ENCODE measurements around the gene CATSPERD. TPM values are rescaled to one million over a fixed set of nuclear protein-coding genes. Genes with fewer than 3 reads are reported as not detected.

CATSPERD gene
- total and polyA plus RNA-seq, 9 of the 15 experiments (the other 6 are each of a cell fraction or from before 2014, with no cell fraction given), result not detected

DNA sequence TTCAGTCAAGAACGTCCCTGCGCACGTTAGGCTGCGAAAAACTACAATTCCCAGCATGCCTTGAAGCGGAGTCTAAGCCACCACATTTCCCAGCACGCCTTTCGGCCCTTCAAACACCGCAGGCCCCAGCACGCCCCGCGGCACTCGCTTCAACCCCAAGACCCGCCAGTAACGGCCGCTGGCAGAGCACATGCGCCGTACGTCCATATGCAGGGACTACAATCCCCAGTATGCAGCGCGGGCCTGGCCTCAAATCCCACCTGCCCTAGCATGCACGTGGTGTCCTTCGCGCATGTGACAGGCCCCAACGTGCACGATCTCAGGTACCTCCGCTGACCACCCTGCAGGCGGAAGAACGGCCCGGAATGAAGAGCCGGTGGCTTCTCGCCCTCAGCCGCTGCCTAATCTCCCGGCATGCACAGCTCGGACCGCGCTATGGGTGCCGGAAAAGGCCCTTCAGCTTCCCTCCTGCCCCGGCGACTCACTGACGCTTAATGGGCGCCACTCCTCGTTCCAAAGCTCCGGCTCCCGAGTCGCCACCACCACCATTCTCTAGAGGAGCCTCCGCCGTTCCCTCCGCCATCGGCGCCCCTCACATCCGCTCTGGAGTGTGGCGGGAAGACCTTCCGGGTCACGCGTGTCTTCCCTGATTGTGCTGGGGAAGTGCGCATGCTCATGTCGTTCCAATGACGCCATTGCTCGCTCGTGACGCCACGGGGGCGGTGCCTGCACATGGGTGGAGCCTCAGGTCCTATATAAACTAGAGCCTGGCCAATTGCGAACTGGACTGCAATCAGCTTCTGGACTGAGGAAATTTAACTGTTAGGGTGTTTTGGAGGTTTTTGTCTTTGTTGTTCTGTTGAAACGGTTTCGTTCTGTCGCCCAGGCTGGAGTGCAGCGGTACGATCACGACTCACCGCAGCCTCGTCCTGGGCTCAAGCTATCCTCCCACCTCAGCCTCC, 70.4 kb downstream of the CATSPERD start, which contains the start of gene DUS3L (continued):
- TF ChIP-seq CHD4 (IDR thresholded peaks at IDR 0.05; ENCODE audit: insufficient read depth, insufficient replicate concordance, low read depth, low read length, poor library complexity, severe bottlenecking) (no peak), ZNF143 (CRISPR knock-in tag; IDR thresholded peaks at IDR 0.05) (peak; percentile 98), ZNF766 (CRISPR knock-in tag; conservative IDR thresholded peaks at IDR 0.05) (peak; percentile 82), FOXJ2 (tag; IDR thresholded peaks at IDR 0.05) (peak; percentile 82), BCL6 (CRISPR knock-in tag; IDR thresholded peaks at IDR 0.05) (no peak), ZSCAN29 (IDR thresholded peaks at IDR 0.05) (no peak), NR2F6 (CRISPR knock-in tag; IDR thresholded peaks at IDR 0.05) (0 out of 2 replicates have a peak, but pooled peaks have one; percentile 27), SMARCE1 (IDR thresholded peaks at IDR 0.05) (no peak), KLF16 (IDR thresholded peaks at IDR 0.05) (no peak), ZNF263 (CRISPR knock-in tag; IDR thresholded peaks at IDR 0.05; ENCODE audit: borderline replicate concordance) (peak; percentile 35; the same call in 1 of the 2 replicates), RBFOX2 (IDR thresholded peaks at IDR 0.05; ENCODE audit: low read depth, low read length) (peak; percentile 98), ZNF311 (CRISPR knock-in tag; IDR thresholded peaks at IDR 0.05) (no peak), ZNF589 (CRISPR knock-in tag; IDR thresholded peaks at IDR 0.05; ENCODE audit: low read depth) (0 out of 2 replicates have a peak, but pooled peaks have one; percentile 25), ILK (tag; IDR thresholded peaks at IDR 0.05; ENCODE audit: borderline replicate concordance, low read depth) (no peak), ATF1 (CRISPR knock-in tag; IDR thresholded peaks at IDR 0.05) (0 out of 2 replicates have a peak, but pooled peaks have one; percentile 54), ATF1 (tag; IDR thresholded peaks at IDR 0.05) (peak; percentile 98), THRAP3 (IDR thresholded peaks at IDR 0.05; ENCODE audit: borderline replicate concordance) (no peak), ARID1B (IDR thresholded peaks at IDR 0.05) (no peak; the same call in 1 of the 2 replicates)
- TF ChIP-seq, protein P1, sequence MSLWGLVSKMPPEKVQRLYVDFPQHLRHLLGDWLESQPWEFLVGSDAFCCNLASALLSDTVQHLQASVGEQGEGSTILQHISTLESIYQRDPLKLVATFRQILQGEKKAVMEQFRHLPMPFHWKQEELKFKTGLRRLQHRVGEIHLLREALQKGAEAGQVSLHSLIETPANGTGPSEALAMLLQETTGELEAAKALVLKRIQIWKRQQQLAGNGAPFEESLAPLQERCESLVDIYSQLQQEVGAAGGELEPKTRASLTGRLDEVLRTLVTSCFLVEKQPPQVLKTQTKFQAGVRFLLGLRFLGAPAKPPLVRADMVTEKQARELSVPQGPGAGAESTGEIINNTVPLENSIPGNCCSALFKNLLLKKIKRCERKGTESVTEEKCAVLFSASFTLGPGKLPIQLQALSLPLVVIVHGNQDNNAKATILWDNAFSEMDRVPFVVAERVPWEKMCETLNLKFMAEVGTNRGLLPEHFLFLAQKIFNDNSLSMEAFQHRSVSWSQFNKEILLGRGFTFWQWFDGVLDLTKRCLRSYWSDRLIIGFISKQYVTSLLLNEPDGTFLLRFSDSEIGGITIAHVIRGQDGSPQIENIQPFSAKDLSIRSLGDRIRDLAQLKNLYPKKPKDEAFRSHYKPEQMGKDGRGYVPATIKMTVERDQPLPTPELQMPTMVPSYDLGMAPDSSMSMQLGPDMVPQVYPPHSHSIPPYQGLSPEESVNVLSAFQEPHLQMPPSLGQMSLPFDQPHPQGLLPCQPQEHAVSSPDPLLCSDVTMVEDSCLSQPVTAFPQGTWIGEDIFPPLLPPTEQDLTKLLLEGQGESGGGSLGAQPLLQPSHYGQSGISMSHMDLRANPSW (CRISPR knock-in tag; IDR thresholded peaks at IDR 0.05), result peak; percentile 95; the same call in 1 of the 2 replicates
- TF ChIP-seq, protein P2, sequence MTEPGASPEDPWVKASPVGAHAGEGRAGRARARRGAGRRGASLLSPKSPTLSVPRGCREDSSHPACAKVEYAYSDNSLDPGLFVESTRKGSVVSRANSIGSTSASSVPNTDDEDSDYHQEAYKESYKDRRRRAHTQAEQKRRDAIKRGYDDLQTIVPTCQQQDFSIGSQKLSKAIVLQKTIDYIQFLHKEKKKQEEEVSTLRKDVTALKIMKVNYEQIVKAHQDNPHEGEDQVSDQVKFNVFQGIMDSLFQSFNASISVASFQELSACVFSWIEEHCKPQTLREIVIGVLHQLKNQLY (CRISPR knock-in tag; conservative IDR thresholded peaks at IDR 0.05), result peak in 1 of 2 experiments; percentile 90; a peak in 2 of 4 replicates
- TF ChIP-seq, protein P3, sequence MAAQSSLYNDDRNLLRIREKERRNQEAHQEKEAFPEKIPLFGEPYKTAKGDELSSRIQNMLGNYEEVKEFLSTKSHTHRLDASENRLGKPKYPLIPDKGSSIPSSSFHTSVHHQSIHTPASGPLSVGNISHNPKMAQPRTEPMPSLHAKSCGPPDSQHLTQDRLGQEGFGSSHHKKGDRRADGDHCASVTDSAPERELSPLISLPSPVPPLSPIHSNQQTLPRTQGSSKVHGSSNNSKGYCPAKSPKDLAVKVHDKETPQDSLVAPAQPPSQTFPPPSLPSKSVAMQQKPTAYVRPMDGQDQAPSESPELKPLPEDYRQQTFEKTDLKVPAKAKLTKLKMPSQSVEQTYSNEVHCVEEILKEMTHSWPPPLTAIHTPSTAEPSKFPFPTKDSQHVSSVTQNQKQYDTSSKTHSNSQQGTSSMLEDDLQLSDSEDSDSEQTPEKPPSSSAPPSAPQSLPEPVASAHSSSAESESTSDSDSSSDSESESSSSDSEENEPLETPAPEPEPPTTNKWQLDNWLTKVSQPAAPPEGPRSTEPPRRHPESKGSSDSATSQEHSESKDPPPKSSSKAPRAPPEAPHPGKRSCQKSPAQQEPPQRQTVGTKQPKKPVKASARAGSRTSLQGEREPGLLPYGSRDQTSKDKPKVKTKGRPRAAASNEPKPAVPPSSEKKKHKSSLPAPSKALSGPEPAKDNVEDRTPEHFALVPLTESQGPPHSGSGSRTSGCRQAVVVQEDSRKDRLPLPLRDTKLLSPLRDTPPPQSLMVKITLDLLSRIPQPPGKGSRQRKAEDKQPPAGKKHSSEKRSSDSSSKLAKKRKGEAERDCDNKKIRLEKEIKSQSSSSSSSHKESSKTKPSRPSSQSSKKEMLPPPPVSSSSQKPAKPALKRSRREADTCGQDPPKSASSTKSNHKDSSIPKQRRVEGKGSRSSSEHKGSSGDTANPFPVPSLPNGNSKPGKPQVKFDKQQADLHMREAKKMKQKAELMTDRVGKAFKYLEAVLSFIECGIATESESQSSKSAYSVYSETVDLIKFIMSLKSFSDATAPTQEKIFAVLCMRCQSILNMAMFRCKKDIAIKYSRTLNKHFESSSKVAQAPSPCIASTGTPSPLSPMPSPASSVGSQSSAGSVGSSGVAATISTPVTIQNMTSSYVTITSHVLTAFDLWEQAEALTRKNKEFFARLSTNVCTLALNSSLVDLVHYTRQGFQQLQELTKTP (IDR thresholded peaks at IDR 0.05; ENCODE audit: low read depth in 1 of 2, partially characterized antibody in 2 of 2), result peak; percentile 63 to 98

Data from K562 (cell line).